ENCODE data around the gene PVALB. TPM values are rescaled to one million over a fixed set of nuclear protein-coding genes. Genes with fewer than 3 reads are reported as not detected.

Gene PVALB
- total RNA-seq, 1 experiment from 2014 or later: not detected

DNA sequence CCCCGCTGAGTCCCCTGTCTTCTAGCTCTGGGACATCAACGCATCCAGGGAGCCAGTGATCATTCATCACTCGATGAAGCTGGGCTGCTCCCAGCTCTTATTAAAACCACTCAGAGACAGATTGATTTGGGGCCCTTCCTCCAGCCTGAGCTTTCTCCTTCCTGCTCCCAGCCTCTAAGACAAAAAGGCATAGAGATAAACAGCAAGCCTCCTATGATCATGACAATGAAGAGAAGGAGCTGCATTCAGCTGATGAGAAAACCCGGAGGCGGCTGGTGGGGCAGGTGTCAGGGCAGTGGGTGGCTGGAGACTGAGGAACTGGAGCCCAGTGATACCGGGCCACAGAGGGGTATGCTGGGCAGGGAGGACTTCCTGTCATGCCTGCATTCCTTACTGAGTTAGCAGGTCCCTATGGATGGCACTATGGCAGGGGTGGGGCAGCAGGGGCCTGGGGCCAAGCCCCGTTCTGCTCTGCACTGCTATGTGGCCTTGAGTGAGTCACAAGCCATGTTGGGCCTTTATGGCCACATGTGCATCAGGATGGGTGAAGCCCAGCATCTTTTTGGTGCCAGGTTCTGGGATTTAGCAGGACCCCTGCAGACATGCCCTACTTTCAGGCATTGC lies 20.2 kb downstream of the PVALB start:
- TF ChIP-seq POLR2AphosphoS5 (IDR thresholded peaks at IDR 0.05; ENCODE audit: low read depth, low read length): no peak
- TF ChIP-seq, protein P1, sequence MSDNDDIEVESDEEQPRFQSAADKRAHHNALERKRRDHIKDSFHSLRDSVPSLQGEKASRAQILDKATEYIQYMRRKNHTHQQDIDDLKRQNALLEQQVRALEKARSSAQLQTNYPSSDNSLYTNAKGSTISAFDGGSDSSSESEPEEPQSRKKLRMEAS (IDR thresholded peaks at IDR 0.05): no peak
- TF ChIP-seq SRF (IDR thresholded peaks at IDR 0.05; ENCODE audit: low read depth): no peak
- no peak for TF ChIP-seq POLR2A (IDR thresholded peaks at IDR 0.05; ENCODE audit: borderline replicate concordance, extremely low read depth, insufficient read depth, insufficient read length)
- ChIA-PET CTCF (no interaction called here), RAD21 (ENCODE audit: low non-redundant PET in 1 of 2, low total read pairs in 2 of 2, uncharacterized antibody in 2 of 2, unreplicated experiment in 2 of 2) (no interaction called here), POLR2A (no interaction called here)
- Histone ChIP-seq H2AFZ (ENCODE audit: low read depth, low read length, poor library complexity, severe bottlenecking) (no peak overlapping the region), H3K27ac (ENCODE audit: low read depth, low read length) (no peak overlapping the region), H3K79me2 (ENCODE audit: insufficient read depth, low read length) (no peaks in the 10 kb centered on the region), H3K4me3 (replicated peaks in 1 of 2; ENCODE audit: low read depth in 1 of 2, low read length in 2 of 2) (no peak overlapping the region), H4K20me1 (ENCODE audit: insufficient read depth) (no peaks in the 10 kb centered on the region), H3K36me3 (ENCODE audit: control insufficient read depth in 1 of 2, insufficient read depth in 2 of 2, low read length in 2 of 2) (no peaks in the 10 kb centered on the region), H3K4me1 (ENCODE audit: control insufficient read depth in 1 of 2, insufficient read depth in 2 of 2, low read length in 2 of 2) (no peaks in the 10 kb centered on the region), H3K9me2 (ENCODE audit: insufficient read depth) (no peaks in the 10 kb centered on the region), H3K9me3 (ENCODE audit: control insufficient read depth in 1 of 2, insufficient read depth in 1 of 2, low read depth in 1 of 2, low read length in 2 of 2) (no peaks in the 10 kb centered on the region), H3K4me2 (ENCODE audit: low read length) (no peak overlapping the region), H3K9ac (ENCODE audit: low read length) (no peak overlapping the region), H3K27me3 (ENCODE audit: insufficient read depth, low read length) (peaks cover 4% of the 10 kb centered on the region; the same call in 1 of the 2 replicates)
- DNase-seq (ENCODE audit: low read depth, low spot score) (no peak), ATAC-seq (no peak)
- no TSS peak for BruUV-seq (replicated peaks)
- intact Hi-C loops (cut with micrococcal nuclease): no loop called here

DNA sequence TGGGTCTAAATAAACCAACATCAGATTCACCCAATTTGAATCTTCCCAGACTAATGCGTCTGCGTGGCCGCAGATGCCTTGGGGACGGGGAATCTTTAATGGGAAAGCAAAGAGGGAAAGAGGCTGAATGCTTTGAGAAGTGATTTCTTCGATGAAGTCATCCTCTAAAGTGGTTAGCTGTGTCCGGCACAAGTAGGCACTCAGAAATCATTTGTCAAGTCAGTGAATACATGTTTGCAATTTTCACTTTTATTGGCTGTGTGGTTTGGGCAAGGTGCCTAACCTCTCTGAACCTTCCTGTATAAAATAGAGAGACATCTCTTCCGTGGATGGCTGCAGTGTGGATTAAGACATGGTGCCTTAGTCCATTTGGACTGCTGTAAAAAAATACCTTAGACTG lies 21.2 kb downstream of the PVALB start:
- H3K4me2 ChIP-seq (ENCODE audit: low read length): no peak overlapping the region
- no peak for DNase-seq (ENCODE audit: low read depth, low spot score)
- no peak overlapping the region for H3K9ac ChIP-seq (ENCODE audit: low read length)
- H3K9me3 ChIP-seq (ENCODE audit: control insufficient read depth in 1 of 2, insufficient read depth in 1 of 2, low read depth in 1 of 2, low read length in 2 of 2): no peaks in the 10 kb centered on the region
- no peaks in the 10 kb centered on the region for H3K36me3 ChIP-seq (ENCODE audit: control insufficient read depth in 1 of 2, insufficient read depth in 2 of 2, low read length in 2 of 2)
- peaks cover 4% of the 10 kb centered on the region; the same call in 1 of the 2 replicates for H3K27me3 ChIP-seq (ENCODE audit: insufficient read depth, low read length)
- H3K4me1 ChIP-seq (ENCODE audit: control insufficient read depth in 1 of 2, insufficient read depth in 2 of 2, low read length in 2 of 2): no peaks in the 10 kb centered on the region
- H4K20me1 ChIP-seq (ENCODE audit: insufficient read depth): no peaks in the 10 kb centered on the region
- intact Hi-C loops (cut with micrococcal nuclease): no loop called here
- no peak overlapping the region for H3K4me3 ChIP-seq (replicated peaks in 1 of 2; ENCODE audit: low read depth in 1 of 2, low read length in 2 of 2)
- ChIA-PET RAD21 (ENCODE audit: low non-redundant PET in 1 of 2, low total read pairs in 2 of 2, uncharacterized antibody in 2 of 2, unreplicated experiment in 2 of 2) (no interaction called here), POLR2A (no interaction called here), CTCF (no interaction called here)
- H3K79me2 ChIP-seq (ENCODE audit: insufficient read depth, low read length): no peaks in the 10 kb centered on the region
- no TSS peak for BruUV-seq (replicated peaks)
- no peaks in the 10 kb centered on the region for H3K9me2 ChIP-seq (ENCODE audit: insufficient read depth)
- TF ChIP-seq, protein P1 (IDR thresholded peaks at IDR 0.05): no peak
- no peak for TF ChIP-seq SIN3A (IDR thresholded peaks at IDR 0.05; ENCODE audit: low read depth)
- no peak for TF ChIP-seq EZH2 (IDR thresholded peaks at IDR 0.05)
- H3K27ac ChIP-seq (ENCODE audit: low read depth, low read length): no peak overlapping the region
- no peak for ATAC-seq
- H2AFZ ChIP-seq (ENCODE audit: low read depth, low read length, poor library complexity, severe bottlenecking): no peak overlapping the region

Measured in HCT116 (cell line).